Measurements from ENCODE around the gene MAPT.

MAPT gene

DNA sequence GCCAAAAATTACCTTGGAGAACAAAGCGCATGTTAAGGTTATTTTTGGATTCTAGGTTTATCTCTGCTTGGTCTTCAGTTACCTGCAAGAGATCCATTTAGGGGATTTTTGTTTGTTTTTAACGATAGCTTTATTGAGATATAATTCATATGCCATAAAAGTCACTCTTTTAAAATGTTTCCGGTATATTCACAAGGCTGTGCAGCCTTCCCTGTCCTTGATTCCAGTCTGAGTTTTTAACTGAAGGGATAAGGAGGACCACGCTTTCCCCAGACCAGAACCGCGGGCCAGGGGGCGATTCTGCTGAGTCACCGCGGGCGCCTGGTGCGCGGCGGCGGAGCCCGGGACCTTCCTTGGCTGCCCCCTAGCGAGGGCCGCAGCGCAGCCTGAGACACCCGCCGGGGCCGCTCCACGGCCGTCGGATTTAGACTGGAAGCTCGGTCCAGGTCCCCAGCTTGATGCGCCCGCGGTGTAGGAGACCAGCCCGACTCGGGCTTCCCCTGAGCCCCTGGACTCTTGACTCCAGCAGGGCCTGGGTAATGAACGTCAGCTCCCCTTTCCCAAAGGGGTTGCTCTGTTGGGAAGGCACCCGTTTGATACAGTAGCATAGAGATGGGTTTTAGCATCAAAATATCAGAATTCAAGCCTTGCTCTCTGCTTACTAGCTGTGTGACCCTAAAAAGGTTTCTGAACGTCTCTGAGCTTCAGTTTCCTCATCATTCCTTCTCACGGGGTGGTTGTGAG is 54.7 kb downstream of the MAPT start:
- no peaks in the 10 kb centered on the region for H3F3A ChIP-seq (ENCODE audit: insufficient read depth, low read length)
- no peaks in the 10 kb centered on the region for H3K79me2 ChIP-seq (ENCODE audit: low read length)
- peak overlapping the region; percentile 84 for H3K4me2 ChIP-seq (ENCODE audit: low read depth, low read length)
- H3K4me1 ChIP-seq (ENCODE audit: low read length), result 0 out of 2 replicates have a peak, but pooled peaks cover 4% of the 10 kb centered on the region
- no peaks in the 10 kb centered on the region for H3K9me2 ChIP-seq (replicated peaks; ENCODE audit: insufficient read depth, low read length)
- no peak overlapping the region for H3K27ac ChIP-seq (ENCODE audit: low read length)
- H3K9me3 ChIP-seq (replicated peaks; ENCODE audit: insufficient read depth, low read length), result no peaks in the 10 kb centered on the region
- peak overlapping the region; percentile 66 for H2AFZ ChIP-seq (ENCODE audit: low read length)
- DNase-seq, result peak; percentile 76
- H4K20me1 ChIP-seq (ENCODE audit: insufficient read depth, low read length), result no peaks in the 10 kb centered on the region
- no peaks in the 10 kb centered on the region for H3K36me3 ChIP-seq (replicated peaks; ENCODE audit: insufficient read depth, low read length)
- H3K27me3 ChIP-seq (replicated peaks; ENCODE audit: insufficient read depth, low read length), result peaks cover 3% of the 10 kb centered on the region; the same call in 1 of the 2 replicates
- TF ChIP-seq, protein P1, sequence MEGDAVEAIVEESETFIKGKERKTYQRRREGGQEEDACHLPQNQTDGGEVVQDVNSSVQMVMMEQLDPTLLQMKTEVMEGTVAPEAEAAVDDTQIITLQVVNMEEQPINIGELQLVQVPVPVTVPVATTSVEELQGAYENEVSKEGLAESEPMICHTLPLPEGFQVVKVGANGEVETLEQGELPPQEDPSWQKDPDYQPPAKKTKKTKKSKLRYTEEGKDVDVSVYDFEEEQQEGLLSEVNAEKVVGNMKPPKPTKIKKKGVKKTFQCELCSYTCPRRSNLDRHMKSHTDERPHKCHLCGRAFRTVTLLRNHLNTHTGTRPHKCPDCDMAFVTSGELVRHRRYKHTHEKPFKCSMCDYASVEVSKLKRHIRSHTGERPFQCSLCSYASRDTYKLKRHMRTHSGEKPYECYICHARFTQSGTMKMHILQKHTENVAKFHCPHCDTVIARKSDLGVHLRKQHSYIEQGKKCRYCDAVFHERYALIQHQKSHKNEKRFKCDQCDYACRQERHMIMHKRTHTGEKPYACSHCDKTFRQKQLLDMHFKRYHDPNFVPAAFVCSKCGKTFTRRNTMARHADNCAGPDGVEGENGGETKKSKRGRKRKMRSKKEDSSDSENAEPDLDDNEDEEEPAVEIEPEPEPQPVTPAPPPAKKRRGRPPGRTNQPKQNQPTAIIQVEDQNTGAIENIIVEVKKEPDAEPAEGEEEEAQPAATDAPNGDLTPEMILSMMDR (IDR thresholded peaks at IDR 0.05; ENCODE audit: low read length), result peak; percentile 85
- TF ChIP-seq EZH2 (optimal IDR thresholded peaks at IDR 0.05; ENCODE audit: low read depth, low read length) (no peak), EZH2phosphoT487 (IDR thresholded peaks at IDR 0.05; ENCODE audit: low read length) (no peak)
- H3K4me3 ChIP-seq (ENCODE audit: low read length), result peak overlapping the region; percentile 41
- peak overlapping the region; percentile 24; the same call in 1 of the 2 replicates for H3K9ac ChIP-seq (ENCODE audit: low read length)

DNA sequence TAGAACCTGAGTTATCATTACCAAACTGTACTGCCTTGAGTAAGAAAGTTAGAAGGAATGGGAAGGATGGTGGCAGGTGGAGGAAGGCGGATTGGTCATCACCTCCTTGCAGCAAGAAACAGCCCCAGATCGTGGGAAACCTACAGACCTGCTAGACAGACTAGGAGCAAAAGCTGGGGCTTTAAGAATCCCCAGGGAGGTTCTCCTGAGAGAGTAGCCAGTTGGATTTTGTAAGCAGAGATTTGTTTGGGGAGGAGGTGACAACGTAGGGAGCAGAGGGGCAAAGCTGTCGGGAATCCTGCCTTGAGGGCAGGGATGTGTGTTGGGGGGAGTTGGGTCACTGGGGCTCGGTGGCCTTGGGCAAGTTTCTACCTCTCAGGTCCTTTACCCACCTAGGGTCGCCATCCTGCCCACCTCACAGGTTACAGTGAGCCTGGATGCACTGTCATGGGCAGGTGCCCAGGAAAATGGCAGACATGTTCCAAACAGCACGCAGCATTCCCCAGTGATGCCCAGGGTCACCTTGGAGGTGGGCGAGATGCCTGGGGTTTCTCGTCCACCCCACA is 55.5 kb downstream of the MAPT start:
- TF ChIP-seq, protein P1 (IDR thresholded peaks at IDR 0.05; ENCODE audit: low read length), result no peak
- 0 out of 2 replicates have a peak, but pooled peaks cover 4% of the 10 kb centered on the region for H3K4me1 ChIP-seq (ENCODE audit: low read length)
- no peak overlapping the region for H3K27ac ChIP-seq (ENCODE audit: low read length)
- no peaks in the 10 kb centered on the region for H3K9me3 ChIP-seq (replicated peaks; ENCODE audit: insufficient read depth, low read length)
- peaks cover 3% of the 10 kb centered on the region; the same call in 1 of the 2 replicates for H3K27me3 ChIP-seq (replicated peaks; ENCODE audit: insufficient read depth, low read length)
- H3K79me2 ChIP-seq (ENCODE audit: low read length), result no peaks in the 10 kb centered on the region
- H3F3A ChIP-seq (ENCODE audit: insufficient read depth, low read length), result no peaks in the 10 kb centered on the region
- peak overlapping the region; percentile 66; the same call in 1 of the 2 replicates for H2AFZ ChIP-seq (ENCODE audit: low read length)
- H4K20me1 ChIP-seq (ENCODE audit: insufficient read depth, low read length), result no peaks in the 10 kb centered on the region
- no peak overlapping the region for H3K4me3 ChIP-seq (ENCODE audit: low read length)
- H3K4me2 ChIP-seq (ENCODE audit: low read depth, low read length), result no peak overlapping the region
- H3K36me3 ChIP-seq (replicated peaks; ENCODE audit: insufficient read depth, low read length), result no peaks in the 10 kb centered on the region
- no peak for DNase-seq
- no peak overlapping the region for H3K9ac ChIP-seq (ENCODE audit: low read length)
- H3K9me2 ChIP-seq (replicated peaks; ENCODE audit: insufficient read depth, low read length), result no peaks in the 10 kb centered on the region

DNA sequence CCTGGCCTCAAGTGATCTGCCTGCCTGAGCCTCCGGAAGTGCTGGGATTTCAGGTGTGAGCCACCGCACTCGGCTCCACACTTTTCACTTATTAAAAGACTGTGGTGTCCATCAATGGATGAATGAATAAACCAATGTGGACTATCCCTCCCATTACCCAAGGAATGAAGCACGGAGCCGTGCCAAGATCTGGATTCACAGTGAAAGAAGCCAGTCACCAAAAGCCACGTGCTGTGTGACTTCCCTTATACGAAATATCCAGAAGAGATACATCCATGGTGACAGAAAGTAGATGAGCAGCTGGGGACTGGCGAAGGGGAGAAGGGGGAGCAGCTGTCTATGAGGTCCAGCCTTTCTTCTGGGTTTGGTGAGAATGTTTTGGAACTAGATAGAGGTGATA is 56.5 kb downstream of the MAPT start:
- Histone ChIP-seq H3K4me3 (ENCODE audit: low read length) (no peak overlapping the region), H3K9me2 (replicated peaks; ENCODE audit: insufficient read depth, low read length) (no peaks in the 10 kb centered on the region), H4K20me1 (ENCODE audit: insufficient read depth, low read length) (no peaks in the 10 kb centered on the region), H3K9ac (ENCODE audit: low read length) (no peak overlapping the region), H3K4me2 (ENCODE audit: low read depth, low read length) (no peak overlapping the region), H3K36me3 (replicated peaks; ENCODE audit: insufficient read depth, low read length) (no peaks in the 10 kb centered on the region), H3K27ac (ENCODE audit: low read length) (no peak overlapping the region), H3K9me3 (replicated peaks; ENCODE audit: insufficient read depth, low read length) (no peaks in the 10 kb centered on the region), H3K4me1 (ENCODE audit: low read length) (0 out of 2 replicates have a peak, but pooled peaks cover 4% of the 10 kb centered on the region), H3K79me2 (ENCODE audit: low read length) (no peaks in the 10 kb centered on the region), H3F3A (ENCODE audit: insufficient read depth, low read length) (no peaks in the 10 kb centered on the region), H3K27me3 (replicated peaks; ENCODE audit: insufficient read depth, low read length) (peaks cover 3% of the 10 kb centered on the region; the same call in 1 of the 2 replicates), H2AFZ (ENCODE audit: low read length) (no peak overlapping the region)
- no peak for DNase-seq
- TF ChIP-seq EZH2 (optimal IDR thresholded peaks at IDR 0.05; ENCODE audit: low read depth, low read length) (no peak), EZH2phosphoT487 (IDR thresholded peaks at IDR 0.05; ENCODE audit: low read length) (no peak)
- TF ChIP-seq, protein P1 (IDR thresholded peaks at IDR 0.05; ENCODE audit: low read length), result no peak
